HK-2 (cell line): ENCODE measurements around the gene ITGAX.

Experiments
- DNase-seq: peaks from one replicate; pipeline ENCODE4 v3.0.0-alpha.2; 2018; ENCODE audit not compliant: unreplicated experiment

ITGAX gene

DNA sequence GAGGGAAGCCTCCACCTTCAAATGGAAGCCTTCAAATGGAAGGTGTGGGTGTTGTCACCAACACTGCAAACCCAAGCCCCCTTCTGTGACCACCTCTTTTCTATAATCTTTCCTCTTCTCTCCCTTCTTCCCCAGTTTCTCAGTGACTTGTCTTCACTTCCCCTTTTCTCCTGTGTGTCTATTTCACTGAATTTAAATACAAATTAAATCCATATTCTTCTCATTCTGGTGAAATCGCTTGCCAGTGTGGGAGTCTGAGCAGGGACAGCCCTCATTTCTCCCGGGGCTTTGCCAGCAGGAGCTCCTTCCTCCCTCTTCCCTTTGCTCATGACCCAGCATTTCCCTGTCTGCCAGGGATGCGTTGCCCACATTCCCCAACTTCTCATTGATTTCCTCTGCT is 6.4 kb upstream of the ITGAX start:
- DNase-seq: no peak

DNA sequence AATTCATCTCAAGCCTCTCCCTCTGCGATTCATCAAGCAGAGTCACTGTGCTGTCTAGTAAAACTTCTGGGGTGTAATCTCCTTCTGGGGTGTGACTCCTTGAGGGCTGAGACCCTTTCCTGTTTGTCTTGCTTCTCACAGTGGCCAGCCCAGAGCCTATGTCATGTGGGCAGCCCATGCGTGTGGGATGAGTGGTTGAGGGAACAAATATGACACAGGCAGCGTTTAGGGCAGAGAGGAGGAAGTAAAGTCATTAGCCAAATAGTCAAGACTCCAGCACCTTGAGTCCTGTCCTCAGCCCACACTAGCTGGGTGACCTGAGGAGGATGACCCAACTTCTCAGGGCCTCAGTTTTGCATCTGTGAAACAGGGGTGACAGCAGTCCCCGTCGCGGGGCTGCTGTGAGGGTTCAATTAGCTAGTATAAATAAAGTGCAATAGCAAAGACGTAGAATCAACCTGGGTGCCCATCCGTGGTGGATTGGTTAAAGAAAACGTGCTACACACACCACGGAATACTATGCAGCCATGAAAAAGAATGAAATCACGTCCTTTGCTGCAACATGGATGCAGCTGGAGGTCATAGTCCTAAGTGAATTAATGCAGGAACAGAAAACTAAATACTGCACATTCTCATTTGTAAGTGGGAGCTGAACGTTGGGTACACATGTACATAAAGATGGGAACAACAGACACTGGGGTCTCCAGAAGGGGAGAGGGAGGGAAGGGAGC is 4.5 kb upstream of the ITGAX start:
- no peak for DNase-seq

DNA sequence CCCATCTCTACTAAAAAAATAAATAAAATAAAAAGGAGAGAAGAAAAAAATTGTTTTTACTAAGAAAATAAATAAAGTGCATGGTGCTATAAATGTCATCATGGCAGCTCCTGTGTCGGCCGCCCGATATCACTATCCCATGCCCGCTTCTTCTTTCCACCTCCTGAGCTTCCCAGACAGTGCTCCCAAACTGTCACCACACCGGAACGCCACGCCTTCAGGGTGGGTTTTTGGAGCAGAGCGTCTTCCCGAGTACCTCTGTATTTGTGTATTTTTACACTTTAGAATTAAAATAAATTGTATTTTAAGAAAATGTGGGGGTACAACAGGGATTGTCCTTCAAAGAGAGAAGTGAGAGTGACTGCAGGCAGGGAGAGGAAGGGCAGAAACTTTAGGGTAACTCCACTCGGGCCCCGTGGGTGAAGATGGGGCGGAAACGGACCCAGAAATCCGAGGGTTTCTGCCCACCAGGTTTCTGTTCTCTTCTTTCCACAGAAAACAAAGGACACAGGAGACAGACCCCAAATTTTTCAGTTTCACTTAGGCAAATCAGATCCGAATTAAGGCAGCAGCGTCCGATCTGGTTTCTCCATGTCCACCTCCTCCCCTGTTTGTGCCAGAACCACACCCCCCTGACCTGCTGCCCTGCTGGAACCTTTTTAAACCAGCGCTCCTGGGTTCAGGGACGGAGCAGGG is 3.6 kb upstream of the ITGAX start:
- DNase-seq: no peak

DNA sequence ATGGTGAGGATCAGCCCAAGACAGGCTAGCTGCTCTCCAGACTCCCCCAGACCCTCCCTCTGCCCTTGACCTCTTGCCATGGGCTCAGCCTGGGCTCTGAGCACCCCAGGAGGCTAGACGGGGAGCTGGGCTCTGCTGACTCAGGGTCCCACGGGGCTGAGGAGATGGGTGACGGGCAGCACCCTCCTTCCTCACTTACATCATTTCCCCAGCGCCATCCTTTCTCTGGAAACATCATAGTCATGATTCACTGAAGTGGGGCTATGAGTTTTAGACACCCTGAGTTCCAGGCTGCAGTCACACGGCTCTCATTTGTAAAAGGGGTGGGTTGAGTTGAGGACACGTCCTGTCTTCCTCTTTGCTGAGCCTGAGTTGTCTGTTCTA is 3.0 kb upstream of the ITGAX start:
- DNase-seq: no peak

DNA sequence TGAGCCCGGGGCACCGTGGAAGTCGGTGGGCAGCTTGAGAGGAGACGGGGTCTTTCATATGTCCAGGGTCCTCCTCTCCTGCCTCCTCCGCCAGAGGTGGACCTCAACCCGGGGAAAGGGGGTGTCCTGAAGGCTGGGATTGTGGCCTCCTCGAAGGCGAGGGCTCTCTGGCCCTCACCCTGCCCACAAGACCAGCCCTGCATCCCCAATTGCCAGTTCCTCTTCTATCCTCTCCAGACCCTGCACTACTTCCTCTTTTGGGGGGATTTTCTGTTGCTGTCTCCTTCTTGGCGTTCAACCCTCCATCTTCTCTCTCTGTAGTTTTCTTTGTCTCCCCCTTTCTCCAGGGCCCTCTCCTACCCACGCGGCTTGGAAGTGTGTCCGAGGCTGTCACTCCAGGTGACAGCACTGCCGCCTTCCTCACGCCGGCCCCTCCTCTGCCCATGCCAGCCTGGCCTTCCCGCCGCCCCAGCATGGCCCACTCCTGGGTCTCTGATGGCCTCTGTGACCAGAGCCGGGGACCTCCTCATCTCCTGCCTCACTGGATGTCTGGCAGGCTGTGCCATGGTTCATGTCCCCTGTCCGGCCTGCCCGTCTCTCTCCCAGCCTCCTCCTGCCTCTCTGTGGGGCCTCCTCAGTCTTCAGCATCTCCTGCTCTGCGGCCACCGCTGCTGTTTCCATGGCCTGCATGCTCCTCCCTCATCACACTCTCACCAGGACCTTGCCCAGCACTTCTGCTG is 2.4 kb upstream of the ITGAX start:
- DNase-seq: no peak

DNA sequence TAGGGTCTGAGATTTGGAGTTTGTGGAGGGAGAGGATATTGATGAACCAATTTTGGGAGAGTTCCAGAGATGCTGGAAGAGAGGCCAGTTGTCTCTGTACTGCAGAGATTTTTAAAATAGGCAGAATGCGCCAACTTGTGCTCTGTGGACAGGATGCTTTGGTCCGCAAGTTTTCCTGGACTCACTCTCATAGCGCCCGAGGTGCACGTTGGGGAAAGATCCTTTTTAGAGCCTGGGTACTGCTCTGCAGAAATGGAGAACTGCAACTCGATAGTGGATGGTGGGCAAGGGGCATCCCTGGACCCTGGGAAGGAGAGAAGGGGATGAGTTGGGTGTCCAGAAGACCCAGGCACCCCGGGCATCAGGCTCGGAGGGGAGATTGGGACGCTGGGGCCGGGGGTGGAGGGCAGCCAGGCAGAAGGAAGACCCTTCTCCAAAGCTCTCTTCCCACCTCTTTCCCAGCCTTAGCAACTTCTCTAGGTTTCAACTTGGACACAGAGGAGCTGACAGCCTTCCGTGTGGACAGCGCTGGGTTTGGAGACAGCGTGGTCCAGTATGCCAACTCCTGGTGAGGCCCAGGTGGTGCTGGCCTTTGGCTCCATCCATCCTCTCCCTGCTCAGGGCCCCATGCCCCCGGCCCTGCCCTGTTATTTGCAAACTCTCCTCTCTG is 590 bp downstream of the ITGAX start:
- no peak for DNase-seq

DNA sequence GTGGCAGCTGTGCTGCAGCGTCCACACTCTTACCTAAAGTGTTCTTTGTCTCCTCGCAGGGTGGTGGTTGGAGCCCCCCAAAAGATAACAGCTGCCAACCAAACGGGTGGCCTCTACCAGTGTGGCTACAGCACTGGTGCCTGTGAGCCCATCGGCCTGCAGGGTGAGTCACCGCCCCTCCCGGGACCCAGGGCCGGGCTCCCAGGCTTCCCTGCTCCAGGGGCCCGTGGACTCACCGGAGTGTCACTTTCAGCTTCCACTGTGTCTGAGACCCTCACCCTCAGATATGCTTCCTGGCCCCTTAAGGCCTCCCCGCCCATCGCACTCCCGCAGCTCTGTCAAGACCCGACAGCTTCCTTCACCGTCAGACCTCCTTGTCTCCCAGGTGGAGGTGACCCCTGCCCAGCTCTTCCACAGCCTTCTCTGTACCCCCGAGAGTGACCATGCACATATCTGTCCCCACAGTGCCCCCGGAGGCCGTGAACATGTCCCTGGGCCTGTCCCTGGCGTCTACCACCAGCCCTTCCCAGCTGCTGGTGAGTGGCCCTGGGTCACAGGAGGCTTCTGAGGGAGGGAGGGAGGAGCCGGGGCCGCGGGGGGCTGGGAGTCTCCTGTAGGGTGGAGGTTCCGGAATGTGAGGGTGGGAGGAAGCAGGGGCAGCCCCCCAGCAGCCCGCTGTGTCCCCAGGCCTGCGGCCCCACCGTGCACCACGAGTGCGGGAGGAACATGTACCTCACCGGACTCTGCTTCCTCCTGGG is 1.8 kb downstream of the ITGAX start:
- no peak for DNase-seq

DNA sequence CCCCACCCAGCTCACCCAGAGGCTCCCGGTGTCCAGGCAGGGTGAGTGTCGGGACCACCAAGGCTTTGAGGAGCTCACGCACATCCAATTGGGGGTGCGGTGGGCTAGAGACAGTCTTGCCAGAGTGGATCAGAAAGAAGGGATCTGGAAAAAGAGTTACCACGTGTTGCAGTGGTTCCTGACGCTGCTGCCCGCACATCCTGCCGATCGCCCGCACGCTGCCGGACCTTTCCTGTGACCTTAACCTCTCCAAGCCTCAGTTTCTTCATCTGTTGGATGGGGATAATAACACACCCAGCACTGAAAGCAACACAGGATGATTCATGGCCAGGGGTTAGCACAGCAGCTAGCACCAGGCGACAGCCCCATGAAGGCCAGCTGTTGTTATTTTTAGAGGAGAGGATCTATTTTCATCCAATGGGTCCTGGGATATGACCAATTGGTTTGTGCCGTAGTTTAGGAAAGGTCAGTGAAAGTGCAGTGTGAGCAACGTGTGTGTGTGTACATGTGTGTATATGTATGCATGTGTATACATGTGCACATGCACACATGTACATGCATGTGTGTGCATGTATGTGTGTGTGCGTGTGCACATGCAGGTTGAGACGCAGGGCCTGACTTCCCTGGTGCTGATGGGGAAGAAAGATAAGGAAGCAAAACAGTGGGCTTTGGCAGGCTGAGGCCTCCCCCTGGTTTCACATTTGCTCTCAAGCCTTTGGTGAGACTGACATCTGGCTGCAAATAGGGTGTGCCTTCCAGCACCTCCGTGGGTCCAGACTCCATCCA is 2.5 kb downstream of the ITGAX start:
- no peak for DNase-seq

DNA sequence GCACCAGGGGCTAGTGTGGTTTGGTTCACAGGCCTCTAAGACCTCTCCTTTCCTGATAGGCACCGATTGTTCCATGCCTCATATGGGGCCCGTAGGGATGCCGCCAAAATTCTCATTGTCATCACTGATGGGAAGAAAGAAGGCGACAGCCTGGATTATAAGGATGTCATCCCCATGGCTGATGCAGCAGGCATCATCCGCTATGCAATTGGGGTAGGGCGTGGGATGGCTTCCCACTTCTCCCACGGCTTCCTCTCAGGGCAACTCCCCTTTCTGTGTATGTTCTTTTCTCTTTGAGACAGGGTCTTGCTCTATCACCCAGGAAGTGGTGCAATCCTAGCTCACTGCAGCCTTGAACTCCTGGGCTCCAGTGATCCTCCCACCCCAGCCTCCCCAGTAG is 5.3 kb downstream of the ITGAX start:
- DNase-seq: no peak

DNA sequence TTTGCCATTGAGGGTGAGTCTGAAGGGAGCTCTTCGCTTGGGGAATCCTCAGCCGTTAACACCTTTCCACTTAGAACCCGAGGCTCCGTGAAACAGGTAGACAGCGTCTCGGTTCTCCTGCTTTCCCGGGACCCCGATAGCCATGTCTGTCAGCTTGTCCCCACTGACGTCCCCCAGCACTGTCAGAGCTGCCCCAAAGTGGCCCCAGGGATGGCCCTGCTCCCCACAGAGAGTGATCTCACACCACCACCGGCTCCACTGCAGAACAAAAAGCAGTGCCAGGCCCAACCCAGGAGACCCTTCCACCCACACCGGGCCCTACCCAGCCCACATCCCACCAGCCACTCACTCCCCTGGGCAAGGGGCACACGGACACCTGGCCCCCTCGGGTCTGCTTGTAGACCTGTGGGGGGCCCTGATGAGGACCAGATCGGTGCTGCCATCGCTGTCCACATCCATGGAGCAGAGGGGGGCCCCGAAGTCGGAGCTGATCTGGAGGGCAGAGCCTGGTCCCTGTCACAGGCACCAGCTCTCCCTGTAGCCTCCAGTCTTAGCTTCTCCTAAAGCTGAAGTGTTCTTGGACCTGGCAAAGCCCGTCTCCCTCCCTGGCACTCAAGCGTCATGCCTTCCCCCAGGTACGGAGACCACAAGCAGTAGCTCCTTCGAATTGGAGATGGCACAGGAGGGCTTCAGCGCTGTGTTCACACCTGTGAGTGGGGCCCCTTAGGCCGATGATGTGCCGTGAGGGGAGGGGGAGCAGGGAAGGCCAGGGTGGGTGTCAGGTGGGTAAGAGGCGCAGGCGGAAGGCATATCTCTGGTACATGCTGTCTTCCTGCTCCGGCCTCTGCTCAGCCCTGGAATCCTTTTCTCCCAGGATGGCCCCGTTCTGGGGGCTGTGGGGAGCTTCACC is 6.5 kb downstream of the ITGAX start:
- DNase-seq: no peak

DNA sequence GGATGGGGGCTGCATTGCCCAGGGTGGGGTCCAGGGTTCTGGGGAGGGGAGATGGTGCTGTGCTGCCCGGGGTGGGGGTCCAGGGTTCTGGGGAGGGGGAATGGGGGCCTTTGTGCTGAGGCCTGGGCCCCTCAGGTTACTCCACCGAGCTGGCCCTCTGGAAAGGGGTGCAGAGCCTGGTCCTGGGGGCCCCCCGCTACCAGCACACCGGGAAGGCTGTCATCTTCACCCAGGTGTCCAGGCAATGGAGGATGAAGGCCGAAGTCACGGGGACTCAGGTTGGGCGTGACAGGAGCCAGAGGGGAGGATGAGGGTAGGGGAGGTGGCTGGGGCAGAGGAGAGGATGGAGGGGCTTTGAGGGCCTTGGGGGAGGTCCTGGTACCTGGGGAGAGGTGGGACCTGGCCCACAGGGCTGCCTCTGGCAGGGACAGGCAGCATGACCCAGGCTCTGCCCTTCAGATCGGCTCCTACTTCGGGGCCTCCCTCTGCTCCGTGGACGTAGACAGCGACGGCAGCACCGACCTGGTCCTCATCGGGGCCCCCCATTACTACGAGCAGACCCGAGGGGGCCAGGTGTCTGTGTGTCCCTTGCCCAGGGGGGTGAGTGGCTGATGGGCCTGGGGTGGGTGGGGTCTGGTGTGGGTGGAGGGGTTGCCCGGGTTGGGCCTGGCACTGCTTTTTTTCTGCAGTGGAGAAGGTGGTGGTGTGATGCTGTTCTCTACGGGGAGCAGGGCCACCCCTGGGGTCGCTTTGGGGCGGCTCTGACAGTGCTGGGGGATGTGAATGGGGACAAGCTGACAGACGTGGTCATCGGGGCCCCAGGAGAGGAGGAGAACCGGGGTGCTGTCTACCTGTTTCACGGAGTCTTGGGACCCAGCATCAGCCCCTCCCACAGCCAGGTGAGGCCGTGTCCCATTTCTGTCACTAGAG is 7.8 kb downstream of the ITGAX start:
- DNase-seq: no peak

DNA sequence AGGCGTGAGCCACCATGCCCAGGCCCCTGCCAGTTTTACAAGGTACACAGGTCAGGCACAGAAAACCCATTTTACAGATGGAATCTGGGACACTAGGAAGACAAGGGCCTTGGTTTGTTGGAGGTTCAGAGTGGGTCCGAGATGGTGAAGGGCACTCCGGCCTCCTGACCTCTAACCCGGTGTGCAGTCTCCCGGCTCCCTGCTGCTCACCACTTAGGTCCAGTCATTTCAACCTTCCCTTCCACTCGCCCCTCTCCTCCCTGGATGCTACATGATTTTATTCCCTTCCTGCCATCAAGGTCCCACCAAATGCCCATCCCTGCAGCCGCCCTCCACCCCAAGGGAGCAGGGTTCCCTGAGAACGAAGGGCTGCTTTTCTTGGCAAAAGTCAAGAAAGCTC is 8.7 kb downstream of the ITGAX start:
- no peak for DNase-seq

DNA sequence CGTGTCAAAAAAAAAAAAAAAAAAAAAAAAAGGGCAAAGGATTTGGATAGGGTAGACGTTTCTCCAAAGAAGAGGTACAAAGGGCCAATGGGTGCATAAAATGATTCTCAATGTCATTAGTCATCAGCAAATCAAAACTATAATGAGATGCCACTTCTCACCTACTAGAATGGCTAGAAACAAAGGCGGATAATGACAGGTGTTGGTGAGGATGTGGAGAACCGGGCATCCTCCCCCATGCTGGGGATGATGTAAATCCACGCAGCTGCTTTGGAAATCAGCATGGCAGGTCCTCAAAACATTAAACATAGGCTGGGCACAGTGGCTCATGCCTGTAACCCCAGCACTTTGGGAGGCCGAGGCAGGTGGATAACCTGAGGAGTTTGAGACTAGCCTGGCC is 9.4 kb downstream of the ITGAX start:
- no peak for DNase-seq

DNA sequence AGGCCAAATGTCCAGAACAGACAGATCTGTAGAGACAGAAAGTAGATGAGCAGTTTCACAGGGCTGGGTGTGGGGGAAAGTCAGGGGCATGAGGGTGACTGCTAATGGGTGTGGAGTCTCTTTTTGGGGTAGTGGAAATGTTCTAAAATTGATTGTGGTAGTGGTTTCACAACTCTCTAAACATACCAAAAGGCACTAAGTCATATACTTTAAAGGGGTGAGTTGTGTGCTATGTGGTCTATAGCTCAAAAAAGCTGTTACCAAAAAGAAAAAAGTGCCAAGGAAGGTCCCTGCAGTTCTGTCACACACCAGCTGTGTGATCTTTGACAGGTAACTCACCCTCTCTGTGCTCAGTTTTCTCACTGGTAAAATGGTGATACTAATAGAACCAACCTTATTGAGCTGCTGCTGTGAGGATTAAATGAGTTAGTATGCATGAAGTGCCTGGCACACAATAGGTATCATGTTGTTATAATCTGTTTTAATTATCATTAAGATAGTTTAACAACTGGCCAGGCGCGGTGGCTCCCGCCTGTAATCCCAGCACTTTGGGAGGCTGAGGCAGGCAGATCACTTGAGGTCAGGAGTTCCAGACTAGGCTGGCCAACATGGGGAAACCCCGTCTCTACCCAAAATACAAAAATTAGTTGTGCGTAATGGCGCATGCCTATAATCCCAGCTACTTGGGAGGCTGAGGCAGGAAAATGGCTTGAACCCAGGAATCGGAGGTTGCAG is 10.3 kb downstream of the ITGAX start:
- DNase-seq: no peak

DNA sequence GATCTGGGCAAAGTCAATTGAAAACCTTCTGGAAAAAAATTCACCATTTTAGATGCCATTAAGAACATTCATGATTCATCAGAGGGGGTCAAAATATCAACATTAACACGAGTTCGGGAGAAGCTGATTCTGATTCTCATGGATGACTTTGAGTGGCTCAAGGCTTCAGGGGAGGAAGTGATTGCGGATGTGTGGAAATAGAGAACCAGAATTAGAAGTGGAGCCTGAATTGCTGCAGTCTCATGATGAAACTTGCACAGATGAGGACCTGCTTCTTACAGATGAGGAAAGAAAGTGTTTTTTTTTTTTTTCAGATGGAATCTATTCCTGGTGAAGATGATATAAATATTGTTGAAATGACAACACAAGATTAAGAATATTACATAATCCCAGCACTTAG is 12.9 kb downstream of the ITGAX start:
- DNase-seq: no peak

DNA sequence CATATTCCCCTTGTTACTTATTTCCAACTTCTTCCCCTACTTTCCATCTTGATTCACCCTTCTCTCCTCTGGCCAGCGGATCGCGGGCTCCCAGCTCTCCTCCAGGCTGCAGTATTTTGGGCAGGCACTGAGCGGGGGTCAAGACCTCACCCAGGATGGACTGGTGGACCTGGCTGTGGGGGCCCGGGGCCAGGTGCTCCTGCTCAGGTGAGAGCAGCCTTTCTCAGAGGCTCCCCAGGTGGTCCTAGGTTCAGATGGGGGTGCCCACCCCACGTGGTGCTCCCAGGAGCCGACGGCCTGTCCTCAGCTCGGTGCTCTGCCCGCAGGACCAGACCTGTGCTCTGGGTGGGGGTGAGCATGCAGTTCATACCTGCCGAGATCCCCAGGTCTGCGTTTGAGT is 16.0 kb downstream of the ITGAX start:
- DNase-seq: no peak

DNA sequence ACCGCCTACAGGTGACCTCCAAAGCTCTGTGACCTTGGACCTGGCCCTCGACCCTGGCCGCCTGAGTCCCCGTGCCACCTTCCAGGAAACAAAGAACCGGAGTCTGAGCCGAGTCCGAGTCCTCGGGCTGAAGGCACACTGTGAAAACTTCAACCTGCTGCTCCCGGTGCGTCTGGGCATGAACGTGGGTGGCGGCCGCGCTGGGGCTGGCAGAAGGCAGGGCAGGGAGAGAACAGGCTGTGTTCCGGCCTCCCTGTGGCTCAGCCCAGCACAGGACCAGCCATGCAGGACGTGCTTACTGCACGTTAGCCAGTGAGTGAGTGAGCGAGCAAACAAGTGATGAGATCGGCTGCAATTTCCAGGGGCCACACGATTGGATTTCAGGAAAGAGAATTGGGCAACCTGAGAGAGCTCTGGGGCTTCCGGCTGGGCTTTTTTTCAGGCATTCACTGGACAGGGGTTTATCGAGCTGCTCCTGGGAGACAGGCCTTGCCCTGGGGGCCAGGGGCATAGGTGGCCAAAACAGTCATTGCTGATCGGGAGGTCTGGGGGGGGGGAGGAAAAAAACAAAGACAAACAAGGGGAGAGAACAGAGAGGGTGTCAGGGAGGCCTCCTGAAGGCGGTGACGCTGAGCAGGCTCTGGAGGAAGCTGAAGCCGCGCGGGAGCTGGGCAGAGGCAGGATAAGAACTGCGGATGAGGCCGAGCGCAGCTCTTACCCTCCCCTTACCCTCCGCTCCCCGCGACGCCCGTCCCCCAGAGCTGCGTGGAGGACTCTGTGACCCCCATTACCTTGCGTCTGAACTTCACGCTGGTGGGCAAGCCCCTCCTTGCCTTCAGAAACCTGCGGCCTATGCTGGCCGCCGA is 16.9 kb downstream of the ITGAX start:
- DNase-seq: no peak
